CD4-positive, alpha-beta T cell treated with Interleukin-6 for 4 hours (primary cell): ENCODE data around the gene TEKTIP1.
"Not testable (repeated sequence)": the region's sequence is repeated elsewhere in the genome, so short reads cannot be mapped to it uniquely, and the experiment has no call there.

ENCODE experiments used
- DNase-seq: peaks from one replicate; pipeline ENCODE4 v3.0.0-alpha.2; 2020; ENCODE audit warnings: mixed read lengths

TEKTIP1 gene

GRCh38 chr19:3508121-3508661, 30.8 kb upstream of the TEKTIP1 start:
- DNase-seq, result not testable (repeated sequence)

DNA sequence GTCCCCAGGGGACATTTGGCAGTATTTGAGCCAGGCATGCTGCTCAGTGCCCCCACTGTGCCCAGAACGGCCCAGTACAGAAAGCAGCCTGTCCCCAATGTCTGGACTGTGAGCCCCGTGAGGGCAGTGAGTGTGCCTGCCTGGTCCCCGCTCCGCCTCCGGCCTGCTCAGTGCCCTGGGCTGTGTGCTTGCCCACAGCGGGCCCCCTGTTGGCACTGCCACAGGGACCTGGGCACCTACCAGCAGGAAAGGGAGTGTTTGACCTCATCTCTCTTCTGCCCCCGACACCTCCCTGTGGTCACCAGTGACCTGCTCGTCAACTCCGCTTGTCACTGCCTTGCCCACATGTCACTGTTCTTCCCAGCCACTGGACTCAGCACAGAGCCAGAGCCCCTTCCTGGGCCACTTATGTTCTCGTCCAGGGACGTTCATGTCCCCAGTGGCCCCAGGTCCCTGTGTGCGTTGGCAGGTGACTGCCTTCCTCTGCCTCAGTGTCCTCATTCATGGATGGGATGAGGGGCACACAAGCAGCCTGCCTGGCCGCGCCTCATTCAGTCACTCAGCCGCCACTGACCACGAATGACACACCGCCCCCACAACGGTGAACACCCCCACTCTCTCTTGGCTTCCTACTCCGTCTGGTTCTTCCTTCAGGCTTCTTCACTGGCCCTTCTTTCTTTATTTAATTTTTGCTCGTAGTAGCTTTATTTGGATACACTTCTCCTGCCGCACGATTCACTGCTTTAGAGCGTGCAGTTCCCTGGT, 30.0 kb upstream of the TEKTIP1 start:
- no peak for DNase-seq

DNA sequence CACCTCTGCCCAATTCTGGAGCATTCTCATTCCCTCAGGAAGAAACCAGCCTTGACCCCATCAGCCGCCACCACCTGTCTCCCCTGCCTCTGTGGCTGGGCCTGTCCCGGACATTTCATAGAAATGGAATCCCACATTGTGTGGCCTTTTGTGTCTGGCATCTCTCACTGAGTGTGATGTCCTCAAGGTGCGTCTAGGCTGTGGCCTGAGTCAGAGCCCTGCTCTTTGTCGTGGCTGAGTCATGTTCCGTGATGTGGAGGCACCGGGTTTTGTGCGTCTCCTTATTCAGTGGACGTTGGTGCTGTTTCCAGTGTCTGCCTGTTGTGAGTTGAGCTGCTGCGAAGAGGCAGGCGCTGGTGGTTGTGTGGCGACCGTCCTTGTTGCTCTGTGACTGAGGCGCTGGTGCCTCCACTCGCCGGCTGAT, 29.4 kb upstream of the TEKTIP1 start:
- no peak for DNase-seq

- DNase-seq, result no peak
Observed at GRCh38 chr19:3510727-3511126, 28.2 kb upstream of the TEKTIP1 start.

- no peak for DNase-seq
Observed at GRCh38 chr19:3511506-3512251, 27.3 kb upstream of the TEKTIP1 start.

- no peak for DNase-seq
Observed at GRCh38 chr19:3512562-3513228, 26.3 kb upstream of the TEKTIP1 start.

DNA sequence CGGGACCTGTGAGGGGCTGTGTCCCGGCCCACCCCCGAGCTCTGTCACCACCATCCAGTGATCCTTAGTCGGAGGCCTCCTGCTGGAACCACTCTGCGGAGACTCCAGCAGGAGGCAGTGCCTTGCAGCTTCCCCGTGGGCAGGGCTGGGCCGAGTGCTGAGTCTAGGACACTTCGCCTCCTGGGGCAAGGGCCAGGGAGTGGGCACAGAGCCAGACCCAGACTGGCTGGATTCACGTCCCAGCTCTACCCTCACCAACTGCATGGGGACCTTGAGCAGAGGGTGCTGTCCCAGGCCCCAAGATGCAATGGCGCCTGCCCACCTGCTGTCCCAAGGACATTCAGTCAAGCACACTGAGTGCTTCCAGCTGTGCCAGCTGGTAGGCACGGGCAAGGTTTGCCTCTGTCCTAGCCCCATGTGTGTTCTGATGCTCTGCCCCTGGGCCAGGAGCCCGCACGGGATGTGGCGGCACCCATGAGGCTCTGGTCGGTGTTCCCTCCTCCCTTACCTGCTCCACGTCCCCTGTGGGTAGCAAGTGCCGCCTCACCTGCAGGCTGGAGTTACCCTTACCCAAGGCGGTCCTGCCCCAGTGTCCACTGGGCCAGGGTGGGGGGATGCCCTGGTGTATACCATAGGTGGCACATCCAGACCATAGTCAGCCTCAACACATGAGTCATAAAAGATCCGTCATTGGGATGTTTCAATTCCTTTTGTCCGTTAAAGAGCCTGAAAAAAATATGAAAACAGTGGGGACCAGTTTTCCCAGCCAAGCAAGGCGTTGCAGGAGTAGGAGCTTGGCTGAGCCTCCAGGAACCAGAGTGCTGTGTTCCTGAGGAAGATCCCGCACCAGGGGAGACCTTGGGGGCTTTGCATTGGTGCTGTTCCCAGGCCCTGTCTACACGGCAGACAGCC, 25.5 kb upstream of the TEKTIP1 start:
- DNase-seq, result no peak

DNA sequence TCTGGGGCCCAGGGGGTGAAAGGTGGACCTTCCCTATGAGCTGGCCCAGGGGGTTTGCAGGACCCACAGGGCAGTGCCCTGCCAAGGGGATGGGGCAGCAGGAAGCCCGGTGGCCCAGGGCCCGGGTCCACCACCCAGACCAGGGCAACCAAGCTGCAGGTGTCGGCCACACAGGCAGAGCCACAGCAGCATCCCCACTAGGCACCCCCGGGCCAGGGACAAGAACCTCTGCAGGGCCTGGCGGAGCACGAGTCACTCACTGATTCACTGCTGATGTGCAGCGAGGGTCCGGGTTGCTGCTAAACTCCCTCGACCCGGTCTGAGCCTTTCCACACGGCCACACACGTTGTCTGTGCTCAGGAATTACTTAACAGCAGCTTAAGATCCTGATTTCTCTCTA, 24.0 kb upstream of the TEKTIP1 start:
- no peak for DNase-seq

DNA sequence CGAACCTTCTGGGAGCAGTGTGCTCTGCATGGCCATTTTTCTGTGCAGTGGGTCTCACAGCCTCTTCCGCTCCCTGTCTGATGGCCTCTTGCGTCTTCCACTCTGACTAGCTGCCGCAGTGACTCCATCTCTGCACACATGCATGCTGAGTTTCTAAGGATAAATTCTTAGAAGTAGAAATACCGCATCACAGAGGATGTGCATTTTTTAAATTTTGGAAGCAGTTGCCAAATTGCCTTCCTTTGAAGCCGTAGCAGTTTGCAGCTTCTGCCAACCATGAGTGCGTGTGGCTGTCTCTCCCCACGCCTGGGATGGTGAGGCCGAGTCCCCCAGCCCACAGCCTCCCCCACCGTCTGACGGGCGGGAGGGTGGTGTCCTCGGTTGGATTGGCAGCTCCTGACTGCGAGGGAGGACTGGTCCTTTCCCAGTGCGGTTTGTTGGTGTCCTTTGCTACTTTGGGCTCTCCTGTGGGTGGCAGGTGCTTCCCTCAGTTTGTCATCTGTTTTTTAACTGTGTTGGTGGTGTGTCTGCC, 23.0 kb upstream of the TEKTIP1 start:
- no peak for DNase-seq

GRCh38 chr19:3516675-3517207, 22.2 kb upstream of the TEKTIP1 start:
- peak; percentile 65 for DNase-seq

DNA sequence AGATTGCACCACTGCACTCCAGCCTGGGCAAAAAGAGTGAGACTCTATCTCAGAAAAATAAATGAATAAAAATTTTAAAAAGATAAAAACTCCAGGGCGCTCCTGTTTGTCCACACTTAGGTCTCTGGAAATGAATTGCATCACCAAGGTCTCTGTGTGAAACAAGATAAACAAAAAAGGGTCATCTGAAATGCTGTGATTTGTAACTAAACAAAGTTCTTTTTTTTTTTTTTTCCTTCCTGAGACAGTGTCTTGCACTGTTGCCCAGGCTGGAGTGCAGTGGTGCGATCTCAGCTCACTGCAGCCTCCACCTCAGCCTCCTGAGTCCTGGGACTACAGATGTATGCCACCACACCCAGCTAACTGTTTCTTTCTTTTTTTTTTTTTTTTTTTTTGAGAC, 21.3 kb upstream of the TEKTIP1 start:
- DNase-seq, result no peak

DNA sequence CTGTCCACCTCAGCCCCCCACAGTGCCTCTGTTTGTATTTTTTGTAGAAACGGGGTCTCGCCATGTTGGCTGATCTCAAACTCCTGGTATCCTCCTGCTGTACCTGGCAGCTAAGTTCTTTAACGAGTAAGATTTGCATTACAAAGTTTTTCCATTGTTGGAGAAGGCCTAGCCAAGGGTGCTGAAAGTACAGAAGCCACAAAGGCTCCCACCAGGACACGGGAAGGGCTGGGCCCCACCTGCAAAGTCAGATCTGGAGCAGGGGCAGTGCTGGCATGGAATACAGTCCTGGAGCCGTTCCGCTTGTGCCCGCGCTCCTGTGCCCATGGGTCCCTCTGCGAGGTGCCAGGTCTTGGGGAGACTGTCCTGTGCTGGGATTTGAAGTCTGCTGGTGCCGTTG, 20.7 kb upstream of the TEKTIP1 start:
- no peak for DNase-seq

GRCh38 chr19:3518659-3519058, 20.3 kb upstream of the TEKTIP1 start:
- no peak for DNase-seq

DNA sequence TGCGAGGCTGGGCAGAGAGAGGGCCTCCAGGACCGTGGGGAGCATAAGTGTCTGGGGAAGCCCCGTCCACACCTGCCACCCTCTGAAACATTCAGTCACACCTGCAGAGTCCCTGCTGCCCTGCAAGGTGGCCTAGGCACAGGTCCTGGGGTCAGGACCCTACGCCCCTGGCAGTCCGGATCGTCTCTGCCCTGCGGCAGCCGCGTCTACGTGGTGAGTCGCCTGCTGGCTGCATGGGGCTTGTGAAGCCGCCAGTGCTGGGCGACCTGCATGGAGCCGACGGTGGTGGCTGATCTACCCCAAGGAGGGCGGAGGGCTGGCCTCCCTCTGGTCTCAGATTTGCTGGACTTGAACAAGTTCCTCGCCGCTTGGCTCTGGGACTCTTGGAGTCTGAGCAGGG, 19.8 kb upstream of the TEKTIP1 start:
- no peak for DNase-seq

GRCh38 chr19:3520166-3521103, 18.5 kb upstream of the TEKTIP1 start:
- no peak for DNase-seq

GRCh38 chr19:3521104-3521445, 17.9 kb upstream of the TEKTIP1 start:
- no peak for DNase-seq

DNA sequence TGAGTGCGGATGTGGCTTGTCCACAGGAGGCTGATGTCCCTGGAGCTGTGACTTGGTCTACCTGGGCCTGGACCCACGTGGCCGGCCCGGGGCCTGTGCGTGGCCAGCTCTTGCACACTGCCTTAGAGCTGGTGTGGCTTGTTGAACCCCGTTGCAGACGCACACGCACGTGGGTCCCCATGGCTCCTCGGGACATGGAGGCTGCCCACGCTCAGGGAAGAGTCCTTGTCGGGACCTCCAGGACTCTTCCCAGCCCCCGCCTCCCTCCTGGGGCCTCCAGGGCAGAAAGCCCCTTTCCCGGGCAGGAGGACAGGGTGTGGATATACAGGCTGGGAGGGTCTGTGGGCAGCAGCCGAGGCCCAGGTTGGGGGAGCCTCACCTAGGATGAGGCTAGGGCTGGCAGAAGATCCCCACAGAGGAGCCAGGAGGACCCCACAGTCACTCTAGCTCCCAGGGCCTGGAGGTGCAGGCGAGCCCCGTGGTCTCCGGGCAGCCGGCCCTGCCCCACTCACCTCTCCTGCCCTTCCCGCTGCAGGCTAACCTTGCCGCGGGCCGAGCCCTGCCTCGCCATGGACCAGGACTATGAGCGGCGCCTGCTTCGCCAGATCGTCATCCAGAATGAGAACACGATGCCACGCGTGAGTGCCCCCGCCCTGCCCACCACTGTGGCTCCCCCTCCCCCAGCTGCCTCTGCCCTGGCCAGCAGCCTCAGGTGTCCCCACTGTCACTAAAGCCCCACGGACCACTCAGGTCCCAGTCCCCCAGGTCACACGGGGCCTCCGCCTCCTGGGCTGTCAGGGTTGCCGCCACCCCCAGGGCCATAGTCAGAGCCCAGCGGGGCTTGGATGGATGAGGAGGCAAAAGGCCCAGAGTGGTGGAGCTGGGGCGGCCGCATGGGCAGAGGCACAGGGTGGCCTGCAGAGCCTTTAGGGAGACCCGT, 16.3 kb upstream of the TEKTIP1 start:
- no peak for DNase-seq

DNA sequence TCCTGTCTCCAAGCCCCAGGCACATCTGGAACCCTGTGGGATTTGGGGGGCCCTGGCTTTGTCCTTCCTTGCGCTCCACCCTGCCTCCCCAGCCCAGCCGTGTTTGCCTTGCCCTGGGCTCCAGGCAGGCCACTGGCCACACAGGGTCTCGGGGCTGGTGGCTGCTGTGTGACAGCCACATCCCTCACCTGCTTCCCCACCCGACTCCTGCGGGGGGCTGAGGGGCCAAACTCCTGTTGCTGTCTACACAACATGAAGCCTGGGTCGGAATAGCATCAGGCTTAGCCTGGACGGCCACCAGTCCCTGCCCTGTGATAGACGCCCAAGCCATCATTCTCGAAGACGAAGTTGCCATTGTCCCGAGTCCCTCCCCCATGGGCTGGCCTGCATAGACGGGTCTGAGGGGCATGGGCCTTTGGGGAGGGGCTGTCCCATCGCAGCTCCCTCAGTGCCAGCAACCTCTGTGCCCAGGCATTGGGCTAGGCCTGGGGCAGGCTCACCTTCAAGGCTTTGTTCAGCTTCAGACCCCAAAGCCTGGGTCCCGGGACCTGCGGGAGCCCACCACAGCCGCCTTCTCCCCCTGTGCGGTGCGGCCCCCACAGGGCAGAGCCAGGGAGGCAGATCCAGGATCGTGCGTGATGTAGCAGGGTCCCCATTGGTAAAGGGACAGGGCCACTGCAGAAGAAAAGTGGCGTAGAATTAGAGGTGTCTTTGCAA, 15.5 kb upstream of the TEKTIP1 start:
- no peak for DNase-seq
